Measurements from ENCODE around the gene PRKAG3.

PRKAG3 gene

GRCh38 chr2:218834685-218835084 is 3.1 kb upstream of the PRKAG3 start:
- peaks cover 12% of the 10 kb centered on the region for H3K9me3 Mint-ChIP-seq
- no peak overlapping the region for H3K27ac Mint-ChIP-seq
- H3K36me3 Mint-ChIP-seq: peaks cover 6% of the 10 kb centered on the region
- peaks cover 76% of the 10 kb centered on the region for H3K27me3 Mint-ChIP-seq
- no peak for ATAC-seq
- H3K4me1 Mint-ChIP-seq: no peaks in the 10 kb centered on the region
- H3K4me3 Mint-ChIP-seq: no peak overlapping the region

GRCh38 chr2:218833023-218833609 is 1.5 kb upstream of the PRKAG3 start:
- no peaks in the 10 kb centered on the region for H3K4me1 Mint-ChIP-seq

GRCh38 chr2:218832520-218832919 is 917 bp upstream of the PRKAG3 start:
- H3K27me3 Mint-ChIP-seq: peaks cover 72% of the 10 kb centered on the region

More at GRCh38 chr2:218833023-218833609, 1.5 kb upstream of the PRKAG3 start:
- H3K36me3 Mint-ChIP-seq: peaks cover 6% of the 10 kb centered on the region
- peaks cover 11% of the 10 kb centered on the region for H3K9me3 Mint-ChIP-seq
- H3K27ac Mint-ChIP-seq: no peak overlapping the region
- H3K4me3 Mint-ChIP-seq: no peak overlapping the region
- ATAC-seq: no peak
- H3K27me3 Mint-ChIP-seq: peaks cover 72% of the 10 kb centered on the region

GRCh38 chr2:218832081-218832480 is 478 bp upstream of the PRKAG3 start:
- Mint-ChIP-seq H3K4me1 (no peaks in the 10 kb centered on the region), H3K27ac (no peak overlapping the region), H3K9me3 (peaks cover under 1% of the 10 kb centered on the region), H3K27me3 (peaks cover 72% of the 10 kb centered on the region), H3K36me3 (no peaks in the 10 kb centered on the region), H3K4me3 (no peak overlapping the region)
- ATAC-seq: no peak

More at GRCh38 chr2:218832520-218832919, 917 bp upstream of the PRKAG3 start:
- no peak for ATAC-seq
- H3K27ac Mint-ChIP-seq: no peak overlapping the region
- H3K4me1 Mint-ChIP-seq: no peaks in the 10 kb centered on the region
- H3K4me3 Mint-ChIP-seq: no peak overlapping the region
- H3K36me3 Mint-ChIP-seq: peaks cover under 1% of the 10 kb centered on the region
- H3K9me3 Mint-ChIP-seq: peaks cover 5% of the 10 kb centered on the region

- no peak for ATAC-seq
- no peaks in the 10 kb centered on the region for H3K9me3 Mint-ChIP-seq
- no peaks in the 10 kb centered on the region for H3K36me3 Mint-ChIP-seq
- no peak overlapping the region for H3K27ac Mint-ChIP-seq
- H3K4me1 Mint-ChIP-seq: peaks cover 5% of the 10 kb centered on the region
- H3K27me3 Mint-ChIP-seq: peaks cover 68% of the 10 kb centered on the region
- no peak overlapping the region for H3K4me3 Mint-ChIP-seq
Observed at GRCh38 chr2:218830526-218831306, 887 bp downstream of the PRKAG3 start.

- H3K4me1 Mint-ChIP-seq: peaks cover 5% of the 10 kb centered on the region
- no peaks in the 10 kb centered on the region for H3K9me3 Mint-ChIP-seq
- H3K27me3 Mint-ChIP-seq: peaks cover 68% of the 10 kb centered on the region
- no peak overlapping the region for H3K4me3 Mint-ChIP-seq
- ATAC-seq: no peak
- no peaks in the 10 kb centered on the region for H3K36me3 Mint-ChIP-seq
- no peak overlapping the region for H3K27ac Mint-ChIP-seq
Observed at GRCh38 chr2:218829868-218830451, 1.6 kb downstream of the PRKAG3 start.

- no peak overlapping the region for H3K4me3 Mint-ChIP-seq
- H3K27ac Mint-ChIP-seq: no peak overlapping the region
- ATAC-seq: no peak
- H3K27me3 Mint-ChIP-seq: peaks cover 71% of the 10 kb centered on the region
- H3K9me3 Mint-ChIP-seq: no peaks in the 10 kb centered on the region
- H3K4me1 Mint-ChIP-seq: peaks cover 5% of the 10 kb centered on the region
- H3K36me3 Mint-ChIP-seq: no peaks in the 10 kb centered on the region
Observed at GRCh38 chr2:218828477-218828778, 3.2 kb downstream of the PRKAG3 start.

GRCh38 chr2:218827701-218828476 is 3.7 kb downstream of the PRKAG3 start:
- H3K27me3 Mint-ChIP-seq: peaks cover 71% of the 10 kb centered on the region
- no peak for ATAC-seq

GRCh38 chr2:218826791-218827190 is 4.8 kb downstream of the PRKAG3 start:
- Mint-ChIP-seq H3K27ac (no peak overlapping the region), H3K4me3 (no peak overlapping the region), H3K27me3 (peaks cover 68% of the 10 kb centered on the region), H3K9me3 (no peaks in the 10 kb centered on the region), H3K4me1 (peaks cover 5% of the 10 kb centered on the region), H3K36me3 (no peaks in the 10 kb centered on the region)
- ATAC-seq: no peak

More at GRCh38 chr2:218827701-218828476, 3.7 kb downstream of the PRKAG3 start:
- no peak overlapping the region for H3K27ac Mint-ChIP-seq
- H3K4me3 Mint-ChIP-seq: no peak overlapping the region
- no peaks in the 10 kb centered on the region for H3K36me3 Mint-ChIP-seq
- H3K9me3 Mint-ChIP-seq: no peaks in the 10 kb centered on the region
- peaks cover 5% of the 10 kb centered on the region for H3K4me1 Mint-ChIP-seq

GRCh38 chr2:218824004-218824403 is 7.6 kb downstream of the PRKAG3 start:
- Mint-ChIP-seq H3K9me3 (no peaks in the 10 kb centered on the region), H3K27ac (no peak overlapping the region), H3K4me1 (peaks cover 5% of the 10 kb centered on the region), H3K27me3 (peaks cover 58% of the 10 kb centered on the region), H3K36me3 (no peaks in the 10 kb centered on the region), H3K4me3 (no peak overlapping the region)
- no peak for ATAC-seq

GRCh38 chr2:218823196-218823855 is 8.3 kb downstream of the PRKAG3 start:
- no peak overlapping the region for H3K4me3 Mint-ChIP-seq
- no peak for ATAC-seq
- H3K27me3 Mint-ChIP-seq: peaks cover 55% of the 10 kb centered on the region

GRCh38 chr2:218822622-218823021 is 9.0 kb downstream of the PRKAG3 start:
- no peak overlapping the region for H3K27ac Mint-ChIP-seq
- peaks cover 5% of the 10 kb centered on the region for H3K4me1 Mint-ChIP-seq
- peaks cover 48% of the 10 kb centered on the region for H3K27me3 Mint-ChIP-seq
- no peak for ATAC-seq
- H3K36me3 Mint-ChIP-seq: no peaks in the 10 kb centered on the region
- H3K4me3 Mint-ChIP-seq: no peak overlapping the region
- H3K9me3 Mint-ChIP-seq: no peaks in the 10 kb centered on the region

More at GRCh38 chr2:218823196-218823855, 8.3 kb downstream of the PRKAG3 start:
- Mint-ChIP-seq H3K36me3 (no peaks in the 10 kb centered on the region), H3K9me3 (no peaks in the 10 kb centered on the region), H3K4me1 (peaks cover 5% of the 10 kb centered on the region), H3K27ac (no peak overlapping the region)

- ATAC-seq: no peak
- Mint-ChIP-seq H3K4me3 (no peak overlapping the region), H3K27ac (no peak overlapping the region), H3K9me3 (no peaks in the 10 kb centered on the region), H3K36me3 (no peaks in the 10 kb centered on the region), H3K27me3 (peaks cover 38% of the 10 kb centered on the region), H3K4me1 (peaks cover 4% of the 10 kb centered on the region)
Observed at GRCh38 chr2:218821605-218822211, 9.9 kb downstream of the PRKAG3 start.

- no peaks in the 10 kb centered on the region for H3K9me3 Mint-ChIP-seq
- H3K27ac Mint-ChIP-seq: no peak overlapping the region
- H3K27me3 Mint-ChIP-seq: peaks cover 37% of the 10 kb centered on the region
Observed at GRCh38 chr2:218820746-218821369, 10.7 kb downstream of the PRKAG3 start.

More at GRCh38 chr2:218820746-218821369, 10.7 kb downstream of the PRKAG3 start:
- Mint-ChIP-seq H3K4me3 (no peak overlapping the region), H3K4me1 (no peaks in the 10 kb centered on the region), H3K36me3 (no peaks in the 10 kb centered on the region)
- ATAC-seq: no peak

Measured in stimulated activated memory B cell treated with anti-CD40 and anti-IgM and Interleukin-4, amounts not matched to agents 10 μg/mL and 1 μg/mL and 100 μg/mL, for 72 hours (primary cell).